ENCODE data around the gene TTC27.

Gene TTC27

GRCh38 chr2:32847734-32848133 lies 219.9 kb downstream of the TTC27 start:
- no peak overlapping the region for H3K9ac ChIP-seq (ENCODE audit: low read length)
- no peak overlapping the region for H3K4me3 ChIP-seq (ENCODE audit: low read length)
- no peaks in the 10 kb centered on the region for H3K27me3 ChIP-seq (ENCODE audit: low read depth, low read length)
- no peak overlapping the region for H3K4me2 ChIP-seq (ENCODE audit: low read length)
- H3K27ac ChIP-seq (ENCODE audit: low read length): no peak overlapping the region
- H4K20me1 ChIP-seq (ENCODE audit: insufficient read depth, low read length): no peaks in the 10 kb centered on the region
- no peak overlapping the region for H2AFZ ChIP-seq (ENCODE audit: low read depth, low read length)
- H3K4me1 ChIP-seq (ENCODE audit: low read length): no peaks in the 10 kb centered on the region
- H3K79me2 ChIP-seq (ENCODE audit: low read length): no peaks in the 10 kb centered on the region
- no peaks in the 10 kb centered on the region for H3K9me3 ChIP-seq (ENCODE audit: insufficient read depth, low read length)
- TF ChIP-seq CTCF (IDR thresholded peaks at IDR 0.05; ENCODE audit: low read depth, low read length) (no peak), EZH2phosphoT487 (IDR thresholded peaks at IDR 0.05; ENCODE audit: low read depth) (no peak)
- no peaks in the 10 kb centered on the region for H3K36me3 ChIP-seq (replicated peaks; ENCODE audit: low read depth, low read length)

GRCh38 chr2:32849456-32850194 lies 221.8 kb downstream of the TTC27 start:
- Histone ChIP-seq H3K4me2 (ENCODE audit: low read length) (no peak overlapping the region), H3K27ac (ENCODE audit: low read length) (no peak overlapping the region), H3K36me3 (replicated peaks; ENCODE audit: low read depth, low read length) (no peaks in the 10 kb centered on the region), H3K9me3 (ENCODE audit: insufficient read depth, low read length) (no peaks in the 10 kb centered on the region), H2AFZ (ENCODE audit: low read depth, low read length) (no peak overlapping the region), H4K20me1 (ENCODE audit: insufficient read depth, low read length) (no peaks in the 10 kb centered on the region), H3K27me3 (ENCODE audit: low read depth, low read length) (no peaks in the 10 kb centered on the region), H3K4me3 (ENCODE audit: low read length) (no peak overlapping the region), H3K4me1 (ENCODE audit: low read length) (no peaks in the 10 kb centered on the region), H3K9ac (ENCODE audit: low read length) (no peak overlapping the region), H3K79me2 (ENCODE audit: low read length) (no peaks in the 10 kb centered on the region)
- TF ChIP-seq EZH2phosphoT487 (IDR thresholded peaks at IDR 0.05; ENCODE audit: low read depth) (no peak), CTCF (IDR thresholded peaks at IDR 0.05; ENCODE audit: low read depth, low read length) (no peak)

- no peak for TF ChIP-seq EZH2phosphoT487 (IDR thresholded peaks at IDR 0.05; ENCODE audit: low read depth)
- no peak for TF ChIP-seq CTCF (IDR thresholded peaks at IDR 0.05; ENCODE audit: low read depth, low read length)
- H3K4me3 ChIP-seq (ENCODE audit: low read length): no peak overlapping the region
- no peak overlapping the region for H3K27ac ChIP-seq (ENCODE audit: low read length)
- no peaks in the 10 kb centered on the region for H3K4me1 ChIP-seq (ENCODE audit: low read length)
- H2AFZ ChIP-seq (ENCODE audit: low read depth, low read length): no peak overlapping the region
- H3K79me2 ChIP-seq (ENCODE audit: low read length): no peaks in the 10 kb centered on the region
- no peak overlapping the region for H3K9ac ChIP-seq (ENCODE audit: low read length)
- no peaks in the 10 kb centered on the region for H4K20me1 ChIP-seq (ENCODE audit: insufficient read depth, low read length)
- no peak overlapping the region for H3K4me2 ChIP-seq (ENCODE audit: low read length)
- H3K36me3 ChIP-seq (replicated peaks; ENCODE audit: low read depth, low read length): no peaks in the 10 kb centered on the region
- H3K9me3 ChIP-seq (ENCODE audit: insufficient read depth, low read length): no peaks in the 10 kb centered on the region
- H3K27me3 ChIP-seq (ENCODE audit: low read depth, low read length): no peaks in the 10 kb centered on the region
Measured at GRCh38 chr2:32851777-32852439, 224.1 kb downstream of the TTC27 start.

- H3K4me2 ChIP-seq (ENCODE audit: low read length): no peak overlapping the region
- no peak overlapping the region for H2AFZ ChIP-seq (ENCODE audit: low read depth, low read length)
- H4K20me1 ChIP-seq (ENCODE audit: insufficient read depth, low read length): no peaks in the 10 kb centered on the region
- no peaks in the 10 kb centered on the region for H3K79me2 ChIP-seq (ENCODE audit: low read length)
- no peak overlapping the region for H3K4me3 ChIP-seq (ENCODE audit: low read length)
- no peak for TF ChIP-seq CTCF (IDR thresholded peaks at IDR 0.05; ENCODE audit: low read depth, low read length)
- TF ChIP-seq EZH2phosphoT487 (IDR thresholded peaks at IDR 0.05; ENCODE audit: low read depth): no peak
- no peaks in the 10 kb centered on the region for H3K36me3 ChIP-seq (replicated peaks; ENCODE audit: low read depth, low read length)
- H3K9me3 ChIP-seq (ENCODE audit: insufficient read depth, low read length): no peaks in the 10 kb centered on the region
- H3K9ac ChIP-seq (ENCODE audit: low read length): no peak overlapping the region
- H3K4me1 ChIP-seq (ENCODE audit: low read length): no peaks in the 10 kb centered on the region
- H3K27me3 ChIP-seq (ENCODE audit: low read depth, low read length): no peaks in the 10 kb centered on the region
- H3K27ac ChIP-seq (ENCODE audit: low read length): no peak overlapping the region
Measured at GRCh38 chr2:32852856-32853255, 225.0 kb downstream of the TTC27 start.
